Measurements from ENCODE around the gene ATP6V0A1.
"Not testable (repeated sequence)": the region's sequence is repeated elsewhere in the genome, so short reads cannot be mapped to it uniquely, and the experiment has no call there.

The ATP6V0A1 gene

GRCh38 chr17:42531455-42532354, 73.0 kb downstream of the ATP6V0A1 start:
- Histone ChIP-seq H3K4me3 (peak overlapping the region; percentile 17 to 43 (median 32)), H3K27ac (peak overlapping the region in 16 of 21 experiments; percentile 6 to 70 (median 54))

- Histone ChIP-seq H3K27ac (peak overlapping the region; percentile 24 to 90 (median 80)), H3K4me3 (peak overlapping the region; percentile 44 to 79 (median 65))
These were observed 76.7 kb downstream of the ATP6V0A1 start for GRCh38 chr17:42535155-42536047.

- Histone ChIP-seq H3K27ac (peak within 1 kb of the TSS; percentile 24 to 90 (median 80)), H3K4me3 (peak within 1 kb of the TSS; percentile 44 to 79 (median 65))
These were observed 77.3 kb downstream of the ATP6V0A1 start, which contains the start of gene NAGLU for GRCh38 chr17:42536048-42536371. Gene NAGLU (plus strand): TSS chr17:42536241. CDS start chr17:42536273, 32 bp downstream.

GRCh38 chr17:42536372-42537155, 77.9 kb downstream of the ATP6V0A1 start:
- Histone ChIP-seq H3K27ac (peak overlapping the region; percentile 24 to 90 (median 80)), H3K4me3 (peak overlapping the region; percentile 44 to 79 (median 65))

- Histone ChIP-seq H3K27ac (peak overlapping the region in 18 of 21 experiments; percentile 24 to 90 (median 80)), H3K4me3 (peak overlapping the region; percentile 44 to 79 (median 65))
These were observed 78.6 kb downstream of the ATP6V0A1 start for GRCh38 chr17:42537156-42537805.

- Histone ChIP-seq H3K4me3 (no peak overlapping the region), H3K27ac (no peak overlapping the region)
These were observed 79.3 kb downstream of the ATP6V0A1 start for GRCh38 chr17:42537826-42538451.

GRCh38 chr17:42538482-42538881, 79.8 kb downstream of the ATP6V0A1 start:
- Histone ChIP-seq H3K27ac (no peak overlapping the region), H3K4me3 (no peak overlapping the region)

GRCh38 chr17:42540558-42540957, 81.9 kb downstream of the ATP6V0A1 start:
- H3K27ac ChIP-seq, H3K4me3 ChIP-seq: not testable (repeated sequence)

GRCh38 chr17:42541041-42541833, 82.6 kb downstream of the ATP6V0A1 start:
- Histone ChIP-seq H3K27ac (peak overlapping the region in 1 of 21 experiments; percentile 11), H3K4me3 (no peak overlapping the region)

GRCh38 chr17:42543190-42544079, 84.8 kb downstream of the ATP6V0A1 start:
- Histone ChIP-seq H3K4me3 (no peak overlapping the region), H3K27ac (no peak overlapping the region)

GRCh38 chr17:42544874-42545283, 86.2 kb downstream of the ATP6V0A1 start:
- Histone ChIP-seq H3K4me3 (no peak overlapping the region), H3K27ac (no peak overlapping the region)

- H3K27ac ChIP-seq, H3K4me3 ChIP-seq: not testable (repeated sequence)
These were observed 87.3 kb downstream of the ATP6V0A1 start for GRCh38 chr17:42545755-42546505.

- Histone ChIP-seq H3K27ac (no peak overlapping the region), H3K4me3 (no peak overlapping the region)
These were observed 88.4 kb downstream of the ATP6V0A1 start for GRCh38 chr17:42547001-42547461.

GRCh38 chr17:42547698-42548069, 89.0 kb downstream of the ATP6V0A1 start:
- Histone ChIP-seq H3K27ac (no peak overlapping the region), H3K4me3 (peak overlapping the region in 2 of 7 experiments; percentile 40 to 43)

GRCh38 chr17:42548070-42548837, 89.6 kb downstream of the ATP6V0A1 start:
- H3K4me3 ChIP-seq: peak overlapping the region; percentile 15 to 43 (median 25)
- no peak overlapping the region for H3K27ac ChIP-seq
